Measurements from ENCODE around the gene PSTK. TPM values are rescaled to one million over a fixed set of nuclear protein-coding genes. Genes with fewer than 3 reads are reported as not detected.
A peak's percentile ranks its signal among the peaks of the same experiment; 100 is the strongest.

Gene PSTK
- total and polyA plus RNA-seq, 2 of the 13 experiments (the other 11 are each of a cell fraction or from before 2014, with no cell fraction given), result 8.2 to 9.3 TPM

- TF ChIP-seq HMGXB4 (CRISPR knock-in tag; IDR thresholded peaks at IDR 0.05; ENCODE audit: borderline replicate concordance in 1 of 2, low read depth in 1 of 2), result peak; percentile 82 to 89
- 0 out of 2 replicates have a peak, but pooled peaks have one; percentile 22 for TF ChIP-seq SAFB2 (CRISPR knock-in tag; IDR thresholded peaks at IDR 0.05; ENCODE audit: borderline replicate concordance, low read depth)
- TF ChIP-seq ZNF558 (CRISPR knock-in tag; IDR thresholded peaks at IDR 0.05; ENCODE audit: borderline replicate concordance), result peak; percentile 78; the same call in 1 of the 2 replicates
- TF ChIP-seq SIX1 (CRISPR knock-in tag; IDR thresholded peaks at IDR 0.05; ENCODE audit: borderline replicate concordance), result no peak
- no peak for TF ChIP-seq SMARCC2 (IDR thresholded peaks at IDR 0.05)
- peak; percentile 80; the same call in 1 of the 2 replicates for TF ChIP-seq MTERF4 (CRISPR knock-in tag; IDR thresholded peaks at IDR 0.05)
- TF ChIP-seq PHF20 (CRISPR knock-in tag; IDR thresholded peaks at IDR 0.05), result peak; percentile 88
- TF ChIP-seq ZNF253 (CRISPR knock-in tag; IDR thresholded peaks at IDR 0.05; ENCODE audit: borderline replicate concordance), result no peak
- TF ChIP-seq ZNF207 (IDR thresholded peaks at IDR 0.05; ENCODE audit: borderline replicate concordance), result no peak
- TF ChIP-seq ZNF772 (CRISPR knock-in tag; IDR thresholded peaks at IDR 0.05), result peak; percentile 81; the same call in 1 of the 2 replicates
- TF ChIP-seq ZNF431 (CRISPR knock-in tag; IDR thresholded peaks at IDR 0.05; ENCODE audit: borderline replicate concordance, low read depth), result peak; percentile 82; the same call in 1 of the 2 replicates
- peak; percentile 34; the same call in 1 of the 2 replicates for TF ChIP-seq REPIN1 (CRISPR knock-in tag; IDR thresholded peaks at IDR 0.05; ENCODE audit: borderline replicate concordance, low read depth)
- no peak for TF ChIP-seq FOXA3 (CRISPR knock-in tag; IDR thresholded peaks at IDR 0.05)
- no peak for TF ChIP-seq ZNF234 (CRISPR knock-in tag; conservative IDR thresholded peaks at IDR 0.05)
- no peak for TF ChIP-seq GABPA (IDR thresholded peaks at IDR 0.05; ENCODE audit: low read depth, low read length)
- no peak; the same call in 1 of the 2 replicates for TF ChIP-seq GABPA (CRISPR knock-in tag; IDR thresholded peaks at IDR 0.05; ENCODE audit: low read depth)
- TF ChIP-seq ZNF256 (CRISPR knock-in tag; conservative IDR thresholded peaks at IDR 0.05), result peak; percentile 91
- TF ChIP-seq ZBTB1 (CRISPR knock-in tag; IDR thresholded peaks at IDR 0.05; ENCODE audit: borderline replicate concordance), result no peak
- TF ChIP-seq AFF4 (CRISPR knock-in tag; IDR thresholded peaks at IDR 0.05), result no peak
- TF ChIP-seq SUZ12 (IDR thresholded peaks at IDR 0.05; ENCODE audit: low read depth, low read length), result no peak
- peak; percentile 69 for TF ChIP-seq ZNF18 (CRISPR knock-in tag; IDR thresholded peaks at IDR 0.05; ENCODE audit: insufficient replicate concordance)
Observed at GRCh38 chr10:122980209-122981065, at the start of gene PSTK (continued).
